Glomerular endothelial cell (primary cell): ENCODE data around the gene KHDC1. TPM values are rescaled to one million over a fixed set of nuclear protein-coding genes. Genes with fewer than 3 reads are reported as not detected.
"Not testable (repeated sequence)": the region's sequence is repeated elsewhere in the genome, so short reads cannot be mapped to it uniquely, and the experiment has no call there.

Source experiments
- DNase-seq: peaks from one replicate; pipeline ENCODE4 v3.0.0-alpha.2; 2011; ENCODE audit warnings: low read depth, low spot score; ENCODE audit errors: extremely low read depth
- total RNA-seq: library from RNA; depleted of rRNA; stranded (reverse); fragments of >200 nt; gene quantifications from 2 replicates; pipeline ENCODE4 v1.2.3, GENCODE V29; 2015

KHDC1 gene, protein sequence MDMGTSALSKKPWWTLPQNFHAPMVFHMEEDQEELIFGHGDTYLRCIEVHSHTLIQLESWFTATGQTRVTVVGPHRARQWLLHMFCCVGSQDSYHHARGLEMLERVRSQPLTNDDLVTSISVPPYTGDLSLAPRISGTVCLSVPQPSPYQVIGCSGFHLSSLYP
- total RNA-seq, result 2.2 and 2.9 TPM in 2 replicates

DNA sequence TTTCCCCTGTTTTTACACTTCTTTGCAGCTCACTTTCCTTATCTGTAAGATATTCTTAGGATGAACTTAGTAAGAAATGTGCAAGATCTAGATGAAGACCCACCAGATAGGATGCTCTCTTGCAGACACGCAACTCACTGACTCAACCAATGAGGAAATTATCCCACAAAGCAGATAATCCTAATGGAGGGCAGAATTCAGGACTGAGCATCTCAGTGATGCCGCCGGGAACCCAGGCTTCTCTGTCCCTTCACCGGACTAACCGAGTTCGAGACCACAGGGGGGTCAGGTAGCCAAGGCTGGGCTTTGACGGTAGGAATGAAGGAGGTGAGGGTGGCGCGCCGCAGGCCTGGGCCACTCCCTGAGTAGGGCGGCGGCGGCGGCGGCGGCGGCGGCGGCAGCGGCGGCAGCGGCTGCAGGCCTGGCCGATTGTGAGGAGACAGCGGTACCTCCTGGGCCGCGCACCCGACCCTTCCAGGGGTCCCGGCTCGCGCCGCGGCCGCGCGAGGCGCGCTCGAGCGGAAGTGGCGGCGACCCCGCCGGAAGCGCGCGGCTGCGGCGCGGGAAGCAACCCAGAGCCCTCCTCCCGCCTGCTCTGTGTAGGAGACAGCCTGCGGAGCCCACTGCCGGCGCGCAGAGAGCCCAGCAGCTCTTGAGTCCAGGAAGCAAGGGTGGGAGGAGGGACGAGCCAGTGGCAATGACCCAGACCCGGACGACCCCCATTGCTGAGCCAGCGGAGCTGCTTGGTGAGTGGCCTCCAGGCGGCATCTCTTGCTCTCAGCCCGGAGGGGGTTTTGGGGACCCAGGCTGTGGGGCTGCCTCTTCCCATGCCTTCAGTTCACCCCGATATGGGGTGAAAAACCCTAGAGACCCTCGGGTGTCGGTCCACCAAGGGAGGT is at the start of gene KHDC1:
KHDC1 (minus strand) TSS at position 526 of the 899 bp plus-strand sequence. CDS start 20,679 bp downstream, outside the sequence.
- DNase-seq, result no peak

- DNase-seq, result not testable (repeated sequence)
Observed at GRCh38 chr6:73310503-73310845, 47.5 kb upstream of the KHDC1 start.

GRCh38 chr6:73309785-73310502 is 46.9 kb upstream of the KHDC1 start:
- DNase-seq, result no peak

DNA sequence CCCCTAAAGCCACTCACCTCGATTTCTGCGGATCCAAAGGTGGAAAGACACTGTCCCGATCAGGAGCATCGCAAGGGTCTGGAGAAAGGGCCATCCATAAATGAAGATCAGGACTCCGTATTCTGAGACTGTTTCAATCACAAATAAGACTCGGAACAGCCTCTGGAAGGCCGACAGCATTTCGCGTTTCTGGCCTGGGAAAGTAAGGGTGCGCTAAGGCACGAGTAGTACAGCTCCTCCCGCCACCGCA is 46.5 kb upstream of the KHDC1 start:
- DNase-seq, result no peak

DNA sequence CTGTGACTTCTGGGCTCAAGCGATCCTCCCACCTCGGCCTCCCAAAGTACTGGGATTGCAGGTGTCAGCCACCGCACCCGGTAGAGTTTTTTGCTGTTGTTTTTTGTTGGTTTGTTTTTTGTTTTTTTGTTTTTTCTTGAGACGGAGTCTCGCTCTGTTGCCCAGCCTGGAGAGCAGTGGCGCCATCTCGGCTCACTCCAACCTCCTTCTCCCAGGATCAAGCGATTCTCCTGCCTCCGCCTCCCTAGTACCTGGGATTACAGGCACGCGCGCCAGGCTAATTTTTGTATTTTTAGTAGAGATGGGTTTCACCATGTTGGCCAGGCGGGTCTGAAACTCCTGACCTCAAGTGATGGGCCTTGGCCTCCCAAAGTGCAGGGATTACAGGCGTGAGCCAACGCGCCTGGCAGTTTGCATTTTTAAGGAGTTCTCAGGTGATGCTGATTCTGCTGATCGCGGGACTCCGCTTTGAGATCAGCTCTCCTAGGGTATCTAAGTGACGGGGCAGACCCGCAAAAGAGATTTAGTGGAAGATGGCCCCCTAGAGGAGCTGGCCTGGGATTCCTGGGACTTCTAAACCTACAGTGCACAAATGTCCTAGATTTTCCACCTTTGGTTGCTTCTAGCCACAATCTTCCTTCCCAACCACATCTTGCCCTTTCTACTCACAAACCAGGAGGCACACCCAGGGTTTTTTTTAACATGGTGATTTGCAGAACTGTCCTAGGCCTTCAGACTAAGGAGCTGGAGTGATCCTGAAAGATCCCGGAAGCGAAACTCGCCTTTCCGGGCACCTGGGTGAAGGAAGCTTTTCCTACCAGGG is 45.9 kb upstream of the KHDC1 start:
- DNase-seq, result no peak

GRCh38 chr6:73303773-73304172 is 40.8 kb upstream of the KHDC1 start:
- not testable (repeated sequence) for DNase-seq

GRCh38 chr6:73302339-73302738 is 39.3 kb upstream of the KHDC1 start:
- no peak for DNase-seq

DNA sequence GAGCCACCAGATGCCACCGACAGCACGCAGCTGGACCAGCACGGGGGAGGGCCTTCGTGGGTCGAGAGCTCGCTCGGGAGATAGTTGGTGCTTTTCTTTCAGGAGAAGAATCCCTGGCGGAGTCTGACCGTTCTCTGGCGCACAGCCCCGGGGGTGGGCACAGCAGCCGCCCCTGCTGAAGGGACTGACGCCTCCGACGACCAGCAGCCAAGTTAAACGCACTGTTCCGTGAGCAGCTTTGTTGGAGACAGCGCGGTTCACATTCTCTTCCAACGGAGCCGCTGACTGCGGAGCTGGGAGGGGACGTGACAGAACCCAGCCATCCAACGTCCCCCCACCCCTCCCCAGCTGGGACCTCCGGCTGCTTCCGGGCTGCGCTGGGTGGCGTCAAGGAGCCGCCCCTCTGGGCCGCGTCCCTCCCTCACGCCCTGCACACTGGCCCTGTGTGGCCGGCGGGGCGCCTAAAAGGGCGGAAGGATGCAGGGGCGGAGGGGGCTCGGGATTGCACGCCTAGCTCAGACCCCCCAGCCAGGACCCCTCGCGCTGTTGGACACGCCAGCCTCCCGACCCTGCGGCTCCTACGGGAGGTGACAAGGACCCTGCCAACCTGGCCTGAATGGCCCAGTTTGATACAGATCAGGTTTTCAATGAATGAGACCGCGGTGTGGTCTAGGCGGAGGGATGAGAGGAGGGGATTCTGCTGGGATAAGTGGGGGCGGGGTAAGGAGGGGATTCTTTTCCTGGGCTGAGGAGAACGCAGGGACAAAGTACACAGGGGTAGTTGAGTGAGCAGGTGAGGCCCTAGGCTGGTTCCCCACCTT is 36.4 kb upstream of the KHDC1 start:
- no peak for DNase-seq

DNA sequence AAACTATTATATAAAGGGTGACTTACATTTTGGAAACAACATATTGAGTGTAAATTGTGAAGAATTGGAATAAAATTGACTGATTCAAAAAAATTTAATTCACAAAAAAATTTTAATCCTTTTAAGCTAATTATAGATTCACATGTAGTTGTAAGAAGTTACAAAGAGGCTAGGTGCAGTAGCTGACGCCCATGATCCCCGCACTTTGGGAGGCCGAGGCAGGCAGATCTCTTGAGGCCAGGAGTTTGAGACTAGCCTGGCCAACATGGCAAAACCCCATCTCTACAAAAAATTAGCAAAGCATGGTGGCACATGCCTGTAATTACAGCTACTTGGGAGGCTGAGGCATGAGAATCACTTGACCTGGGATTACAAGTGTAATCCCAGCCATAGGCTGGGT is 30.3 kb upstream of the KHDC1 start:
- DNase-seq, result no peak

- no peak for DNase-seq
Observed at GRCh38 chr6:73290435-73290834, 27.4 kb upstream of the KHDC1 start.

- DNase-seq, result no peak
Observed at GRCh38 chr6:73286752-73287151, 23.8 kb upstream of the KHDC1 start.

GRCh38 chr6:73285674-73286283 is 22.8 kb upstream of the KHDC1 start:
- no peak for DNase-seq

DNA sequence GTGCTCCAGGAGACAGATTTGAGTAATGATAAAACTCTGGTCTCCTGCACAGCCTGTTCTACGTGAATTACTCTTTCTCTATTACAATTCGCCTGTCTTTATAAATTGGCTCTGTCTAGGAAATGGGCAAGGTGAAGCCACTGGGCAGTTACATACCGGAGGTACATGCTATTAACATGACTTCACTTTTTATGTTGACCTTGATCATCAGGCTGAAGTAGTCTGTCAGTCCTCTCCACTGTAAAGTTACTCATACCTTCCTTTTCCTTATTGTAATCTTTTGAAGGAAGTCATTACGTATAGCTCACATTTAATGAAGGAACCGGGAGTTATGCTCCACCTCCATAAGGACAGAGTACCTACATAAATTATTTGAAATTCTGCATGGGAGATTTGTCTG is 19.9 kb upstream of the KHDC1 start:
- DNase-seq, result peak; percentile 47

- not testable (repeated sequence) for DNase-seq
Observed at GRCh38 chr6:73281684-73282083, 18.7 kb upstream of the KHDC1 start.

GRCh38 chr6:73269296-73269695 is 6.3 kb upstream of the KHDC1 start:
- DNase-seq, result not testable (repeated sequence)

DNA sequence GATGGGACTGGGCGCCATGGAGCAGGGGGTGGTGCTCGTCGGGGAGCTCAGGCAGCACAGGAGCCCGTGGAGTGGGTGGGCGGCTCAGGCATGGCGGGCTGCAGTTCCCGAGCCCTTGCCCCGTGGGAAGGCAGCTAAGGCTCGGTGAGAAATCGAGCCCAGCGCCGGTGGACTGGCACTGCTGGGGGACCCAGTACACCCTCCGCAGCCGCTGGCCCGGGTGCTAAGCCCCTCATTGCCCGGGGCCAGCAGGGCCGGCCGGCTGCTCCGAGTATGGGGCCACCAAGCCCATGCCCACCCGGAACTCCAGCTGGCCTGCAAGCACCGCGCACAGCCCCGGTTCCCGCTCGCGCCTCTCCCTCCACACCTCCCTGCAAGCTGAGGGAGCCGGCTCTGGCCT is 5.9 kb upstream of the KHDC1 start:
- not testable (repeated sequence) for DNase-seq

- no peak for DNase-seq
Observed at GRCh38 chr6:73264446-73264845, 1.4 kb upstream of the KHDC1 start.

DNA sequence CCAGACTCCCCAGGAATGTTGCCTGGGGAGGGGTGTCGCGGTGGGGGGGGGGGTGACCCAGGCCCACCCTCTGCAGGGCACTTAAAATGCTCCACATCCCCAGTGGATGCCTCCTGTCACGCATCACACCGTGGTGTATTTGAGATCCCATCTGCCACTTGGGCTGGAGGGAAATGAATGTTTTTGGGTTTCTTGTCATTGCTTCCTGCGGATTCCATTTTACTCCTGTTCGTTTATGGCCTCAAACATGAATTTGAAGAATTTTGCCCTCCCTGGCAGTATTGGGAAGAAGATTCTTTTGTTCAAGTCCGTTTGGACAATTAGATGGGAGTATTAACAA is 544 bp upstream of the KHDC1 start:
- DNase-seq, result no peak

GRCh38 chr6:73258721-73259120 is 4.3 kb downstream of the KHDC1 start:
- no peak for DNase-seq

DNA sequence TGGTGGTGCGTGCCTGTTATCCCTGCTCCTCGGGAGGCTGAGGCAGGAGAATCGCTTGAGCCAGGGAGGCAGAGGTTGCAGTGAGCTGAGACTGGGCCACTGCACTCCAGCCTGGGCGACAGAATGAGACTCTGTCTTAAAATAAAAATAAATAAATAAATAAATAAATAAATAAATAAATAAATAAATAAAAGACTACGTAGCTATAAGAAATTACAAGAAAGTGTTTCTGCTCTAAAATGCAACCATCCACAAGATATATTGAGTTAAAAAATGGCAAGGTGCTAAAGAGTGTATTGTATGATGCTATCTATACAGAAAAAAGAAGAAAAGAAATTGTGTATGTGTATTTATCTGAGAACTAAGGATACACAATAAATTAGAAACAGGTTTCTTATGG is 8.7 kb downstream of the KHDC1 start:
- DNase-seq, result not testable (repeated sequence)
